Heart left ventricle (tissue), 16 donors: ENCODE data around the gene FAM222A. TPM values are rescaled to one million over a fixed set of nuclear protein-coding genes. Genes with fewer than 3 reads are reported as not detected.

Experiments
- ATAC-seq, 4 donors: fragments of 200-7000 bp; cut with Tn5 transposase; one replicate each; pipeline ENCODE4 v1.9.1; 2020 to 2022; ENCODE audit warnings: moderate library complexity in 4 of 4, mild to moderate bottlenecking in 3 of 4, moderate number of reproducible peaks in 1 of 4
- DNase-seq, 5 donors: peaks; one replicate each; pipeline ENCODE4 v3.0.0-alpha.2; 2020
- H3K27ac ChIP-seq, 12 donors: fragments of 200-600 bp; sonication (generic) in 4 of 12; one replicate each; pipeline versions ENCODE4 v1.5.0 to v1.8.0; 2016 to 2022; ENCODE audit warnings: mild to moderate bottlenecking in 2 of 12
- H3K27me3 ChIP-seq, 9 donors: fragments of 200-600 bp; sonication (generic) in 2 of 9; one replicate each; pipeline versions ENCODE4 v1.5.1 to v1.8.0; 2016 to 2022; ENCODE audit warnings: mild to moderate bottlenecking in 3 of 9
- H3K36me3 ChIP-seq, 9 donors: fragments of 200-600 bp; sonication (generic) in 2 of 9; one replicate each; pipeline versions ENCODE4 v1.5.0 to v1.8.0; 2018 to 2022; ENCODE audit warnings: mild to moderate bottlenecking in 2 of 9
- H3K4me1 ChIP-seq, 12 donors: fragments of 200-600 bp; sonication (generic) in 4 of 12; one replicate each; pipeline versions ENCODE4 v1.5.0 to v1.8.0; 2016 to 2022; ENCODE audit warnings: mild to moderate bottlenecking in 3 of 12
- H3K4me3 ChIP-seq, 12 donors: fragments of 200-600 bp; sonication (generic) in 4 of 12; one replicate each; pipeline versions ENCODE4 v1.5.0 to v1.8.0; 2017 to 2022; ENCODE audit warnings: mild to moderate bottlenecking in 9 of 12, moderate library complexity in 4 of 12
- H3K9me3 ChIP-seq, 12 donors: fragments of 200-600 bp; sonication (generic) in 4 of 12; one replicate each; pipeline versions ENCODE4 v1.5.0 to v1.8.0; 2016 to 2022; ENCODE audit warnings: mild to moderate bottlenecking in 1 of 12
- POLR2A ChIP-seq, 2 donors: fragments of 450-650 bp; IDR thresholded peaks; one replicate each; pipeline ENCODE4 v1.6.1; 2017; ENCODE audit warnings: antibody characterized with exemption in 2 of 2, mild to moderate bottlenecking in 2 of 2, moderate library complexity in 2 of 2
- WGBS, 4 donors: extraction: QIAGEN DNeasy Blood & Tissue Kit in 2 of 4; methylation state at CpG; one replicate each; pipeline versions ENCODE4 v1.1.5 to v1.1.7; 2013 to 2018; 5-methylcytosine and 5-hydroxymethylcytosine counted together
- intact Hi-C, 10 donors: fragments of 100-400 bp; cut with DNase I; formaldehyde crosslinking; loops; one replicate each; pipeline versions ENCODE4 v1.11.1 to v1.14.2; 2022
- polyA plus RNA-seq, 2 donors: library from polyadenylated mRNA; stranded (reverse); fragments of 200-250 nt; gene quantifications; one replicate each; pipeline ENCODE4 v1.2.3, GENCODE V29; 2013
- total RNA-seq, 9 donors: library from RNA; depleted of rRNA in 2 of 9; stranded (reverse); fragments of >200 nt in 2 of 9; fragmentation: NEBNext Ultra II Directional in 3 of 9; extraction: Animal tissue kit (Norgen Biotek cat#: 25700) in 3 of 9; gene quantifications; one replicate each; pipeline versions ENCODE4 v1.1.0 to v1.2.4, GENCODE V29; 2016 to 2023
- TF ChIP-seq, protein P1 (sequence below), 12 donors: fragments of 200-600 bp; sonication (generic) in 4 of 12; IDR thresholded peaks; one replicate each; pipeline versions ENCODE4 v1.5.0 to v1.8.0; 2018 to 2022; ENCODE audit warnings: antibody characterized with exemption in 12 of 12, mild to moderate bottlenecking in 5 of 12
- donor health status: ischemic (EF 13 %, LVEDD 7.1; RV severe dilation, severe dysfunction).
- donor health status: healthy with polysubstance abuse.
- donor health status: DM: no; HTN: yes; CAD: no.
- donor health status: DM: no; HTN: no; CAD: no.
- donor health status: ischemic (EF 25% LVEDD 6.9; RV normal size, moderate dysfunction).
- donor health status: ischemic (EF 25% LVEDD 5.7; RV mildly dilated, moderate dysfunction).
- donor health status: healthy.
- donor health status: DM: yes; HTN: yes; CAD: no.
- donor health status: ischemic (EF 35%, LVEDD 5.7; RV mildly dilated, moderate dysfunction).
- donor health status: nonischemic (EF 11% LVEDD 7.7; RV severe dilation, severe dysfunction).
- donor health status: DM: yes; HTN: yes; CAD: no.
- donor health status: PGD.
- donor health status: ischemic (EF 29% LVEDD 5.4; RV normal size, mild dysfunction).
- donor health status: nonischemic (EF 23%, LVEDD 6.1; RV moderate dilation, normal function).

The FAM222A gene
- total and polyA plus RNA-seq, 11 donors = 3.5 to 45.8 (median 10.2) TPM

DNA sequence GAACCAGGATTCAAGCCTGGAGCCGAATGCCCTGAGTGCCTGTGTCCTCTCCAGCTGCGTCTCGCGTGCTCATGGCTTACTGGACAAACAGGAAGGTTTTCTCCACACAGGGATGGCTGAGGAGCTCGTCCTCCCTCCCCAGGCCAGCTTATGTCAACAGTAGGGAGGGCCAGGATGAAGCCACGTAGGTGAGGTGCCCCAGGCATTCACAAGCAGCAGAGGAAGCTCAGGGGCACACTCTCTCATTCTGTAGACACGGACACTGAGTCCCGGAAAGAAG lies 70.3 kb downstream of the FAM222A start:
- DNase-seq (no peak), ATAC-seq (no peak)
- intact Hi-C loops = no loop called here
- Histone ChIP-seq H3K4me1 (no peaks in the 10 kb centered on the region), H3K36me3 (no peaks in the 10 kb centered on the region), H3K27me3 (no peaks in the 10 kb centered on the region), H3K9me3 (peaks cover 0 to 8% (median 4%) of the 10 kb centered on the region in 12 donors), H3K27ac (no peak overlapping the region), H3K4me3 (no peak overlapping the region)
- TF ChIP-seq POLR2A (IDR thresholded peaks at IDR 0.05) = no peak
- TF ChIP-seq, protein P1, sequence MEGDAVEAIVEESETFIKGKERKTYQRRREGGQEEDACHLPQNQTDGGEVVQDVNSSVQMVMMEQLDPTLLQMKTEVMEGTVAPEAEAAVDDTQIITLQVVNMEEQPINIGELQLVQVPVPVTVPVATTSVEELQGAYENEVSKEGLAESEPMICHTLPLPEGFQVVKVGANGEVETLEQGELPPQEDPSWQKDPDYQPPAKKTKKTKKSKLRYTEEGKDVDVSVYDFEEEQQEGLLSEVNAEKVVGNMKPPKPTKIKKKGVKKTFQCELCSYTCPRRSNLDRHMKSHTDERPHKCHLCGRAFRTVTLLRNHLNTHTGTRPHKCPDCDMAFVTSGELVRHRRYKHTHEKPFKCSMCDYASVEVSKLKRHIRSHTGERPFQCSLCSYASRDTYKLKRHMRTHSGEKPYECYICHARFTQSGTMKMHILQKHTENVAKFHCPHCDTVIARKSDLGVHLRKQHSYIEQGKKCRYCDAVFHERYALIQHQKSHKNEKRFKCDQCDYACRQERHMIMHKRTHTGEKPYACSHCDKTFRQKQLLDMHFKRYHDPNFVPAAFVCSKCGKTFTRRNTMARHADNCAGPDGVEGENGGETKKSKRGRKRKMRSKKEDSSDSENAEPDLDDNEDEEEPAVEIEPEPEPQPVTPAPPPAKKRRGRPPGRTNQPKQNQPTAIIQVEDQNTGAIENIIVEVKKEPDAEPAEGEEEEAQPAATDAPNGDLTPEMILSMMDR (IDR thresholded peaks at IDR 0.05) = no peak
- WGBS, 4 donors = 76 to 83% (median 82%) methylated on average over 8 of the region's 8 CpGs

DNA sequence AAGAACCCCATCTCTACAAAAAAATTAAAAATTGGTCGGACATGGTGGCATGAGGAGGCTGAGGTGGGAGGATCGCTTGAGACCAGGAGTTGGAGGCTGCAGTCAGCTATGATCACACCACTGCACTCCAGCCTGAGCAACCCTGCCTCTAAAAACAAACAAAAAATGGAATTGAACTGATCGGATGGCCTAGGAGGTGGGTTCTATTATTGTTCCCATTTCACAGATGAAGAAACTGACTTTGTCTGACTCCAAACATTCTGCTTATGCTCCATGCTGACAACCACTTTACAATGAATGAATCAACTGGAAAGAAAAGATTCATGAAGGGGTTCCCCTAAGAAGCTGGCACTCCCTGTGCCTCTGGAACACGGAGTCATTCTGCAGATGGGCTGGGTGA lies 72.2 kb downstream of the FAM222A start:
- TF ChIP-seq, protein P1 (IDR thresholded peaks at IDR 0.05) = no peak
- no peak for TF ChIP-seq POLR2A (IDR thresholded peaks at IDR 0.05)
- DNase-seq (no peak), ATAC-seq (no peak)
- WGBS, 4 donors = 81 to 96% (median 86%) methylated on average over 4 of the region's 4 CpGs
- no peaks in the 10 kb centered on the region for H3K9me3 ChIP-seq
- no peak overlapping the region for H3K4me3 ChIP-seq
- no peaks in the 10 kb centered on the region for H3K4me1 ChIP-seq
- intact Hi-C loops = no loop called here
- H3K27ac ChIP-seq = no peak overlapping the region
- no peaks in the 10 kb centered on the region for H3K27me3 ChIP-seq
- H3K36me3 ChIP-seq = no peaks in the 10 kb centered on the region

DNA sequence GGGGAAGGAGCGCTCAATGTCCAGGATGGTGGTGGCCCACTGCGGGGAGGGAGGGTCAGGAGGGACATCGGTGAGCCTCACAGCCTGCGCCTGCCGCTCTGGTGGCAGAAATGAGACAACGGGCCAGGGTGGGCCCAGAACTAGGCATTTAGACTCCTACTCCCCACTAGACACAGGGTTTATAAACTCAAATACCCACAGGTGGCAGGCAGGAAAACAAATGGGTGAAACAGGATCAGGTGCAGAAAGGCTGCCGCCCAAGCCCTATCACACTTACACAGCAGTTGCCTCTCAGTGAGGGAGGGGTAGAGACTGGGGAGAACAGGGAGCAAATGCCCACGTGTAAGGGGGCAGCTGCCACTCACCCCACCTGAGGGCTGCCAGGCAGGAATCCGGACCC lies 73.2 kb downstream of the FAM222A start:
- TF ChIP-seq, protein P1 (IDR thresholded peaks at IDR 0.05) = no peak
- TF ChIP-seq POLR2A (IDR thresholded peaks at IDR 0.05) = no peak
- no peak for ATAC-seq
- H3K4me3 ChIP-seq = no peak overlapping the region
- no peaks in the 10 kb centered on the region for H3K36me3 ChIP-seq
- 84 to 93% (median 90%) methylated on average over 8 to 9 of the region's 9 CpGs for WGBS, 4 donors
- no peak for DNase-seq
- intact Hi-C loops = no loop called here
- H3K27ac ChIP-seq = no peak overlapping the region
- no peaks in the 10 kb centered on the region for H3K27me3 ChIP-seq
- no peaks in the 10 kb centered on the region for H3K4me1 ChIP-seq
- H3K9me3 ChIP-seq = no peaks in the 10 kb centered on the region

DNA sequence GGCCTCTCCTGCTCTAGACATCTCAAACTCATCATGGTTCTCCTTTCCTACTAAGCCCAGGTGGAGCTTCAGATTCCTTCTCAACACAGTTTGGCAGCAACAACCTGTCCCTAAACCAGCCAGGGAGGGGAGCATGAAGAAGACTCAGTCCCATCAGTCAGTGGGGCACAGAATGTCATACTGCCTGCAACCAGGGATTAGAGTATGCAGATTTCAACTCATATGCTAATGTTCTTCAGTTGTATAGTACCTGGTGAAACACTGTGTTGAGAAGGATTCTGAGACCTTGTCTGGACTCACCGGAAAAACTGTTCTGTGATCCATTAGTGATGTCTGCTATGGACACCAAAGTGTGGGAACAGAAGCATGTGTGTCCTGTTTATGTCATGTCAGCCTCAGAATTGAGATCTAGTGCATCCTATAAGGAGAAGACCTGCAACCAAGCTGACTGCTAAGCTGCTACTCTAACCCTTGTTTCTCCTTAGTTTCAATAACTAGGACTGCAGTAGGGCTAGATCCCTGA lies 76.0 kb downstream of the FAM222A start:
- Histone ChIP-seq H3K36me3 (no peaks in the 10 kb centered on the region), H3K27me3 (no peaks in the 10 kb centered on the region), H3K27ac (no peak overlapping the region), H3K4me1 (no peaks in the 10 kb centered on the region), H3K4me3 (no peak overlapping the region), H3K9me3 (no peaks in the 10 kb centered on the region)
- TF ChIP-seq POLR2A (IDR thresholded peaks at IDR 0.05) = no peak
- TF ChIP-seq, protein P1 (IDR thresholded peaks at IDR 0.05) = no peak
- ATAC-seq = no peak
- 88 to 93% (median 90%) methylated on average over 1 of the region's 1 CpG for whole genome bisulfite sequencing, 4 donors
- intact Hi-C loops = no loop called here
- no peak for DNase-seq
